IPS DF 4.7 (cell line): Measurements from ENCODE around the gene ZBTB16.

Source experiments
- DNase-seq: peaks from one replicate; pipeline ENCODE4 v3.0.0-alpha.2; 2013; ENCODE audit warnings: low spot score; ENCODE audit errors: extremely low read depth

The ZBTB16 gene

GRCh38 chr11:114059278-114059983, at the start of gene ZBTB16:
ZBTB16 (plus strand) TSS chr11:114059711; CDS start chr11:114063301, 3,590 bp downstream.
- DNase-seq: no peak

- no peak for DNase-seq
Observed at GRCh38 chr11:114010931-114011330, 48.6 kb upstream of the ZBTB16 start.

GRCh38 chr11:114011443-114011842, 48.1 kb upstream of the ZBTB16 start:
- no peak for DNase-seq

- no peak for DNase-seq
Observed at GRCh38 chr11:114015117-114015516, 44.4 kb upstream of the ZBTB16 start.

GRCh38 chr11:114016986-114017385, 42.5 kb upstream of the ZBTB16 start:
- DNase-seq: no peak

- no peak for DNase-seq
Observed at GRCh38 chr11:114017723-114018122, 41.8 kb upstream of the ZBTB16 start.

GRCh38 chr11:114019046-114019445, 40.5 kb upstream of the ZBTB16 start:
- DNase-seq: no peak

GRCh38 chr11:114019574-114019973, 39.9 kb upstream of the ZBTB16 start:
- no peak for DNase-seq

- DNase-seq: no peak
Observed at GRCh38 chr11:114025329-114025907, 34.1 kb upstream of the ZBTB16 start.

- peak; percentile 19 for DNase-seq
Observed at GRCh38 chr11:114026355-114026754, 33.2 kb upstream of the ZBTB16 start.

GRCh38 chr11:114027391-114027790, 32.1 kb upstream of the ZBTB16 start:
- no peak for DNase-seq

GRCh38 chr11:114027926-114028325, 31.6 kb upstream of the ZBTB16 start:
- DNase-seq: no peak

GRCh38 chr11:114031246-114031966, 28.1 kb upstream of the ZBTB16 start:
- no peak for DNase-seq

GRCh38 chr11:114031967-114032320, 27.6 kb upstream of the ZBTB16 start:
- DNase-seq: no peak

- no peak for DNase-seq
Observed at GRCh38 chr11:114033066-114033465, 26.4 kb upstream of the ZBTB16 start.

GRCh38 chr11:114033572-114033971, 25.9 kb upstream of the ZBTB16 start:
- DNase-seq: no peak

- no peak for DNase-seq
Observed at GRCh38 chr11:114034956-114035355, 24.6 kb upstream of the ZBTB16 start.

- no peak for DNase-seq
Observed at GRCh38 chr11:114036147-114036811, 23.2 kb upstream of the ZBTB16 start.

GRCh38 chr11:114036958-114037357, 22.6 kb upstream of the ZBTB16 start:
- DNase-seq: no peak

- DNase-seq: no peak
Observed at GRCh38 chr11:114039551-114039950, 20.0 kb upstream of the ZBTB16 start.

GRCh38 chr11:114040706-114041211, 18.8 kb upstream of the ZBTB16 start:
- no peak for DNase-seq

- no peak for DNase-seq
Observed at GRCh38 chr11:114042234-114042633, 17.3 kb upstream of the ZBTB16 start.
